Measurements from ENCODE around the gene RALGPS1.

Gene RALGPS1

DNA sequence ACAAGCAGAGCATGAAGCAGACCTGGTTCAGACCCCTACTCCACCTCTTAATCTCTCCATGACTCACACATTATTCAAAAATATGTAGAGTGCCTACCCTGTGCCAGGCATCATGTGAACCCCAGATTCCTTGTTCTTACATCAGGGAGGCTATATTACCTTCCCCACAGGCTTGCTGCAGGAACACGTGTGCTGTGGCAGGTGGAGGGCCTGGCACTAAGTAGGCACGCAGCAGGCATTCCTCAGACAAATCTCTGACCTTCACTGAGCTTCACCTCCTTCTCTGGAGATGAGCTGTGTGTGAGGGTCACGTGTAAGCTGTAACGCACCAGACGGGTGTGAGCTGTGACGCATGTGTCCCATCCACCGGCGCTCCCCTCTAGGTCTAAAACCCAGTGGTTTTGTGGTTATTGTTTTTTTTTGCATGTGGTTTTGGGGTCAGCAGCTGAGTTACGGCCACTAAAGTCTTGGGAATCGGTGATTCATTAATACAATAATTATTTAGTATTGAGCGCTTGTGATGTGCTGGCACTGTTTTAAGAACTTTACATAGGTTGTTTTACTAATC is 177.5 kb downstream of the RALGPS1 start:
- no peak for DNase-seq (ENCODE audit: low spot score)
- FAIRE-seq = no peak

DNA sequence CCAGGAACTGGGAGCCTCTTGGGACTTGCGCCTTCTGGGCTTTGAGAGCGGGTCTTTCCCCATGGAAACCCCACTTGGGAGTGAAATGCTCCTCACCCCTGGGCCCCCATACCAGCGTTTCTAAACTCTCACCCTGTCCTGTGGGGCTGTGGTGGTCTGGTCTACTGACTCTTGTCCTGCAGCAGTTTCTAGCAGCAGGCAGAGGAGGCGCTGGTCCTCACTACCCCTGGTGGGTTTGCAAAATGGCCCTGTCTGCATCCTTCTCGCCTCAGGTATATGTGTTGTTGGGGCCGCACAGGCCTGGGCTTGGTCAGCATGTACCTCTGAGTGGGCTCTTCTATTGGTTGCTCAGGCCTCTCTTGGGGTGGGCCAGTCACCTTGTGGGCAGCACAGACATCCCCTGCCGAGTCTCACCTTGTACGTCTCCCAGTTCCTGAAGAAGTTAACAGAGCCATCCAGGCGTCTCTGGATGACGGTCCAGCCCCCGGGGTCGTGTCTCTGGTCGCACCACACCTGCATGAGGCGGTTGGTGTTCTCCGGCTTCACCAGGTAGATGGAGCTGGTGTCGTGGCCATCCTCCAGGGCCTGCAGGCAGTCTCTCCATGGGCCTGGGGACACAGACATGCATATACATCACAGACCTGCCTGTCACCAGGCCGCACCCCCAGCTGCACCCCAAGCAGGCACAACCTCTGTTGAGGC is 178.9 kb downstream of the RALGPS1 start:
- FAIRE-seq = no peak
- DNase-seq (ENCODE audit: low spot score) = no peak

DNA sequence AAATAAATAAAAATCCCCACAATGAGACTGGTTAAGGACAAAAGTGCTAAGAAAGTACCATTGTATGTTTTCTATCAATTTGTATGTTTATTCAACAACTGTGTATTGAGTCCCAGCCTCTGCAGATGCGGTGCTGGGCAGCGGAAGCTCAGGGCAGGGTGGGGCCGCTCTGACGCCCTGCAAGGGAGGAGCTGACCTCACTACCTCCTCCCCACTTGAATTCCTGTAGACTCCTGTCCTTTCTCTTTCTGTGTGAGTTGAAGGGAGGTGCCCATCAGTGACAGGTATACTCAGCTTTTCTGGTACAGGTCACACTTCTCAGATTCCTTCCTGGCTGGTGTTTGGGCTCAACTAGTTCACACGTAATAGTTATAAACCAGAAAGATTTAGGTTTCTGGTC is 180.8 kb downstream of the RALGPS1 start:
- DNase-seq (ENCODE audit: low spot score) (no peak), FAIRE-seq (no peak)

DNA sequence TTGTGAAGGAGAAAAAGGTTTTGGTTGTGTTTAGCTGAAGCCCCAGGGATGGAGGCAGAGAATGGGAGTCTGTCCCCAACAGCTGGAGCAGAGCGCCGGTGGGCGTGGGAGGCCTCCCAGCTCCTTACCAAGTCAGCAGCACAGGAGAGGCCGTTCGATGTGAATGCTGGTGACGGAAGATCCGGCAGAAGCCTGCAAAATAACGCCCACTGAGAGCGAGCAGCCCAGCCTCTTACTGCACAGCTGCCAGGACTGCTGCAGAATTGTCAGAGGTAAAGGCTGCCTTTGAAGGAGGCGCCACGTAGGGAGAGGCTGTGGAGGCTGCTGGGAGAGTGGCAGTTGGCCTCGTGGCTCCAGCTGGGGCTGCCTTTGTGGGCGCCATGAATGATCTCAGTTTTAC is 181.6 kb downstream of the RALGPS1 start:
- FAIRE-seq (no peak), DNase-seq (ENCODE audit: low spot score) (no peak)

DNA sequence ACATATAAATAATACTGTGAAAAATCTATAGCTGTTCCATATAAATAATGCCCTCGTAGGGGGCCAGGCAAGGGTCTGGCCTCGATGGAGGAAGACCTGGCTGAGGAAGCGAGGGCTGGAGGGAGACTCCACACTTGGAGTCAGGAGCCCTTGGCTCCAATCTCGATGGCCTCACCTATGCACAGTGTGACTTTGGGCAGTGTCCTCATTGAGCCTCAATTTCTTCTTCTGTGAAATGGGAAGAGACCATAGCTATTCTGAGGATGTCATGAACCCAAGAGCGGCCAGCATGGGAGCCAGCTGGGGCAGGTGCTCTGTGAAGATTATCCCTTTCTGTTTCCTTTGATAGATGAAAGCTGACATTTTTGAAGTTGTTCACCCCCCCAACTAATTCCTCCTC is 183.1 kb downstream of the RALGPS1 start:
- FAIRE-seq = no peak
- DNase-seq (ENCODE audit: low spot score) = no peak

DNA sequence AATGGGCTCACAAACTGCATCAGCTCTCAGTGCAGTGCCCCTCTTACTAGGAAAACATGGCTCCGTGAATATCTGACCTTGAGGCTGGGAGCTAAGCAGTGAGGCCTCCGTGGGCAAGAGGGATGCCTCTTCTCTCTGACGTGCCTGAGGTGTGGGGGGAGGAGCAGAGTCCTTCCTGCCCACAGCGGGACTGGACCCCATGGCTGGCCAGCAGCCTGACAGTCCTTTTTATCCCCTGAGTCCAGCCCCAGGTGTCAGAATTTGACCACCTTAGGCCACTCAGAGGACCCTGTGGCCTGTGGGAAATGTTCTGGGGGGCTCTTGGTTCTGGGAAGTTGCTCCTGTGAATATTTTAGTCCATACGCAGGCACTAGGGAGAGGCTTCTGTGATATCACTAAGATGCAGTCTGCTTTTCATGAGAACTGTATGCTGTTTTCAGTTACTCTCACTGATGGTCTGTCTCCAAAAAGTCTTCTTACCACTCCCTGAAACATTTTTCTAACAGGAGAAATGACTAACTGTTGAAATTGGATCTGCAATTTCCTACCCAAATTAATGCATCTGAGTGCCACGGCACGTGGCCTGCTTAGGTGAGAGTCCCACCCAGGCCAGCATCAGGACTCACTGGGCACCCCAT is 184.5 kb downstream of the RALGPS1 start:
- FAIRE-seq (no peak), DNase-seq (ENCODE audit: low spot score) (no peak)

DNA sequence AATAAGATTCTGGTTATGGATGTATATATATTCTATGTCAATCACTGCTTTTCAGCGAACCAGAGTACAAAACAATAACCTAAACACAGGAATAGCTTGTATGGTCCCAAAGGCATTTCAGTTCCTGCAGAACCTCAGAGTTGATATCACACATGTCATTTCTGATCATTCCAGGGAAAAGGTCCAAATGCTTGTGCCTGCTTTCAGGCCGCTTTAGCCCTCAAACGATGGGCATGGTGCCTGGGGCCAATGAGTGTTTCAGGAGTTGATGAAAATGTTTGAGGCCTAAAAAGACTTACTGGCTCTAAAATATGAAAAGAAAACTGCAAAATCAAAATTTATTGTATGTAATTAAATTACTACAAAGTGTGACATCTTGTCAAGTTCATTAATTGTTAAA is 185.1 kb downstream of the RALGPS1 start:
- FAIRE-seq = no peak
- DNase-seq (ENCODE audit: low spot score) = no peak

DNA sequence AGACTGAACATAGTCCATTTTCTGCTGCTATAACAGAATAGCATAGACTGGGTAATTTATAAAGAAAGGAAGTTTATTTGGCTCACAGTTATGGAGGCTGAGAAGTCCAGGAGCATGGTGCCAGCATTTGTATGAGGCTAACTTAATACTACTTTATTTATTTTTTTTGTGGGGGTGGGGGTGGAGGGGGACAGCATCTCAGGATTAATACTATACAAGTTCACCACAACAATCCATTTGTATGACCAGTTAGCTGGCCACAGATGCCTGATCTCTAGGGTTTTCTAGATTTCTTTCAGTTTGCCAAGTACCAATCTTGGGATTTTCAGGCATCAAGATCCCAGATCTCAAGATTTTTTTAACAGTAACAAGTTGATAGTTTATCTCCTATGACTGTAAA is 187.6 kb downstream of the RALGPS1 start:
- DNase-seq (ENCODE audit: low spot score) = no peak
- no peak for FAIRE-seq

DNA sequence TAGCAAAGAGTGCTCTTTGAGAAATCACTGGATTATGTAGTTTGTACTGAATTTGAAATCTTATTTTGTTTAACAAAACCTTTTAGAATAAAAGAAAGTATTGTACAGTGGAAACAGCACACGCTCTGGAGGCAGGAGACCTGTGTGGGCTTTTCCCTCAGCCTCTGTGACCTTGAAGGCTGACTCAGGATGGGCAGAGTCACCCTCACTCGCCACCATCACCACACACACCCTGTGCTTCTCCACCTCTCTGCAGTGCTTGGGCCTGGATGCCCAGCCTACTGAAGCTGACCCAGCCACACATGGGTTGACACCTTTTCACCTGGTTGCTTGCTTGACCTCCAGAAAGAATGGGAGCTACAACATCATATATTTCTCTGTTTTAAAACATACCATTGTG is 188.2 kb downstream of the RALGPS1 start:
- DNase-seq (ENCODE audit: low spot score) (no peak), FAIRE-seq (no peak)

DNA sequence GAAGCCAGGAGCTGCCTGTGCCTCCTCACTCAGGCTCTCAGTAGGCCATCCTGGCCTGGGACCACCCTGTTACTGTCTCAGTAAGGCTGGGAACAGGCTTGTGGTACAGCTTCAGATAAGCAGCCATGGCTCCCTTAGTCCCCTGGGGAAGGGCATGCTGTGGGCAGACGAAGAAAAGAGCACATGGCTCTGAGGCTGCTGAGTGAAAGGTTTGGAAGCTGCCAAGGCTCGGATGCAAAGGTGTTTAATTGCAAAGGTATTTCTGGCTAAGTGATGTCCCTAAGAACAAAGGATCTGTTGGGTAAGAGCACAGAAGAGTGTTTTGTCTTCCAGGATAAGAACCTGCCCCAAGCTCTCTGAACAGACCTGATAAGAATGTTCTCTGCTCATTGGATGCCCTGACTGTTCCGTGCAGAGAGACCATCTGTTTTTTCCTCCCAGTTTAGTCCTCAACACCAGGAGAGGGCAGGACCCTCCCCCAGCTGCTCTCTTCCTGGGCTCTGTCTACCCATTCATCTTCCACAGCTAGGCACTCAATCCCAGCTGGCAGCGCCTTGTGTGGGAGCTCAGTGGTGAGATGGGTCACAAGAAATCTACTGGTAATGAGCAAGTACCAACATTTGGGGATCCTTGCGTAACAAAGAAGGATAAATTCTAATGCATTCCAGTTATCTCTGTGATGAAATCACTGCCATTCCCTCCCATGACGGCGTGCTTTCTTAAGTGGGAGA is 190.2 kb downstream of the RALGPS1 start:
- FAIRE-seq (no peak), DNase-seq (ENCODE audit: low spot score) (no peak)

DNA sequence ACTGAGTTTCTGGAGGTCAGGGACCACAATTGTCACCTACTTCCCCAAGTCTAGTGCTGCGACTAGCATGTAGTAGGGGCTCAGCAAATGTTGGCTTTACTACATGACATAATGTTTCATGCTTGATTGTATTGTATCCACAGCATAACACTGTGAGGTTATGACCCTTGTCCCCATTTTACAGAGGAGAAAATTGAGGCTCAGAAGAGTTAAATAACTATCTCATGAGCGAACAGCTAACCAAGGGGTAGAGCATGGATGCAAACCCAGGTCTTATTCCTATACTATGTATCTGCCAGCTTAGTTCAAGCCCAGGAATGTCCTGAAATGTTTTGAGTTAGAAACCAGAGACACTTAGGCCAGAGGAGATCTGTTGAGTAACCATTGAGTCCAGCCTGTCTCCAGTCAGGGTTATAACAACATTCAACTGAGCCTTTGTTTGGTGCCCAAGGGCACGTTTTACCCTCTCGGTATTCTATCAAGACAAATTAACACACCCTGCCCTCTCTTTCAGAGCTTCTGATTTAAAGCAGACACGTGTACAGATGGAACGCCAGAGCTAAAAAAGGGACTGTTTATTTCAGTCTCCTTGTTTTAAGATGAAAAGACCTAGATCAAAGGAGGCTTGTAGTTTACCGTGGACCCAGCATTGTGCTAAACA is 191.4 kb downstream of the RALGPS1 start:
- no peak for FAIRE-seq

DNA sequence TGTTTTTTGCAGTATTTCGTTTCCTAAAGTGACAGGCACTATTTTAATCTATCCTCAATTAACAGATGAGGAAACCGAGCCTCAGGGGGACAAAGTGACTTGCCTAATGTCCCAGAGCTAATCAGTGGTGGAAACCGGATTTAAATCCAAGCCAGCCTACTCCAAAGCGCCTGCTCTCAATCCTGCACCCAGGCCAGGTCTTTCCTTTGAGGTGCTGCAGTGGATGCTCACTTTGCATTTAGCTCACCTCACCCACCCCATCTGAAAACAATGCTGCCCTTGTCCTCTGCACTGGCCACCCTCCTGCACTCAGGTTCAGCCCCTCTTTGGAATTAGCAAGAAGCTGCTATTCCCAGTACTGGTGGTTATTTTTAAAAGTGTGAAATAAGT is 191.9 kb downstream of the RALGPS1 start:
- no peak for DNase-seq (ENCODE audit: low spot score)
- FAIRE-seq = no peak

More for the DNA sequence above, 191.4 kb downstream of the RALGPS1 start:
- DNase-seq (ENCODE audit: low spot score) = no peak

DNA sequence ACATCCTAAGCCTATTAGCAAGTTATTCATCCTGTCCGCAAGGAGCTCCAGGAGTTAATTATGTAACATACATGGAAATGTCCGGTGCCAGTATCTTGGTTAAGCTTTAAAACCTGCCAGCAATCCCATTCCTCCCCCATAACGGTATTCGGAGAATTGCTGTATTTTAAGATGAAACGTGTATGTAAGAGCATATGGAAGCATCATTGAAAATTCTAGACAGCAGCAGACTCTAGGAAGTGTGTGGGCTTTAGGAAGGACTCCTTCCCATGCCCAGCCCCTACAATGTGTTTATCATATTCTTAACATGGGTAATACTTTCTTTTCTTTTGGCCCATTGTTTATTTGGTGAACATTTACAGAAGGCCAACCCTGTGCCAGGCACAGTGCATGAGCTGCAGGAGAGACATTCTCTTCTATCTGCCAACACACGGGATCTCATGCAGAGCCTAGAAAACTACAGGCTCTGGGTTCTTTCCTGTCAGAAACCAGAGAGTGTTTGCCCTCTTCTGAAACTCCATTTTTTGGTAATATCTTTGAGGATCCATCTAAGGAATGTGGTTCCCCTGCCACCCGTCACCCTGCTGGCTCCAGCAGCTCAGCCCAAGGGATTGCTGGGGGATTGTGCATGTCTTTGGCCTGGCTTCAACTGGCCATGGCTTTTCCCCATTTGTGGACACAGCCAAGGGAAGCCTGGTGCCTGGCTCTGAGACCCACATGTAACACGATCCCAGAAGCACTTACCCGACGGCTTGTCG is 192.8 kb downstream of the RALGPS1 start:
- FAIRE-seq (no peak), DNase-seq (ENCODE audit: low spot score) (no peak)

DNA sequence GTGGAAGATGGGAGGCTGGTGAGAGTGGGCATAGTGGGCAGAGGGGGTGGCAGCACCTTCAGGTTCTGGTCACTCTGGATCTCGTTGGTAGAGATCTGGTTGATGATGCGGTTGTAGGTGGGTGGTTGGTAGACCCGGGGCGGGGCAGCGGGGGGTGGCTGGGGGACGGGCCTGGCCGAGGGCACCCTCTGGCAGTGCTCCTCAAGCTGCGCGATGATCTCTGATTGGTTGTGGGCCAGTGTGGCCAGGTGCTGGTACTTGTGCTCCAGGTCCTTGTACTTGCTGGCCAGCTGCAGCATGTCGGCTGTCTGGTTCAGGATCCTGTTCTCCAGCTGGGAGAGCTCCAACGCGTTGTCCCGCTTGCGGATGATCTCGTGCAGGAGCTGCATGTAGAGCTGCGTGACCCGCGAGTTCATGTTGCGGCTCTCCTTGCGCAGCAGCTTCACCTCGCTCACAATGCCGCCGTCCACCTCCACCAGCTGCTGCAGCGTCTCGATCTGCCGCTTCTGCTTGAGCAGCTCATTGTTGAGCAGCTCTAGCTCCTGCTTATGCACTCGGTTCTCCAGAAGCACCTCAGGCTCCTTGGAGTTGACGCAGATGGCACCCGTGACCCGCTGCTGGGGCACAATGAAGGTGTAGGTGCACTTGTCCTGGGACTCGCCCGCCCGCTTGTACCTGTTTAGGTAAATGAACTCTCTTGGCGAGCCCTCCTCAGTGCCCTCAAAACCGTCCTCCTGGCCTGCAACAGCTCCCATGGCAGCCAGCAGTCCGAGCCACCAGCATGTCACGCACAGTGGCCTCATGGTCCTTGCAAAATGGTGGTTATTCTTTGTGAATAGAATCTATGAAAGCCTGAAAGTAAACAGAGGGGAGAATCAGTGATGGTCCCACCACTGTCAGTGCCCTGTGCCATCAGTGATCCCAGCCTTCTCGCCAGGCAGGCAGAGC is 193.6 kb downstream of the RALGPS1 start:
- DNase-seq (ENCODE audit: low spot score) (no peak), FAIRE-seq (no peak)

DNA sequence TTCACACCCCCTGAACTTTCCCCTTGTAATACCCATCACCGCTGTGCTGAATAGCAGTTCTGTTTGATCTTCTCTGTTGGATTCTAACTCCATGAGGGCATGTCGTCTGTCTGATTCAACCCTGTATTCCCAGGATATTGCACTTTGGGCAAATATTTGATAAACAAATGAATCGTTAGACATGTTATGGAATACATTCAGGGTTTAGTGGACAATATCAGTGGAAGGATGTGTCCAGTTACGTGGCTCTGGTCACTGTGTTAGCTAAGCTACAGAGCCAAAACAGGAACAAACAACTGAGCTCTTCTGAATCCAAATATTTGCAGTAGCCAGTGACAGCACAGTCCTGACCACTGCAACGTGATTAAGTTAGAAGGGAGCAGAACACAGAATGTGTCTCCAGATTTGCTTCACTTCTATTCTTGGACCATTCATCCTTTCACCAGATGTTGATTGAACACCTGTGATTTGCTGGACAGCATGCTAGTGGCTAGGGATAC is 194.7 kb downstream of the RALGPS1 start:
- DNase-seq (ENCODE audit: low spot score) (no peak), FAIRE-seq (no peak)

DNA sequence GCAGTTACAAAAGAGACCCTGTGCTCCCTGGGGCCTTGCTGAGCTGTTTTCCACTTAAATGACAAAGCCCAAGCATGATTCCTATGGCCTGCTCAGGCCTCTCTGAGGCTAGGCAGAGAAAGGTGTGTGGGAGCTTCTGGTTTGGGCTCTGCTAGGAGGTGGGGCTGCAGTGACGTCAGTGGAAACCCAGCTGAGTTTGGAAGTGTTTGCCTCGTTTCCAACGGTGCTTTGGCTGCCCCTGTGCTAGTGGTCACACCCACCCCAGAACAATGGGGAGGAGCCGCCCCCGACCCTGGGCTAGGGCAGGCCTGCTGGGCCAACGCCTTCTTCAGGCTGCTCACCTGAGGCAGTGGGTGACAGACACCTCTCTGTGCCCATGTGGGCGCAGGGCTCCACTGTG is 197.5 kb downstream of the RALGPS1 start:
- DNase-seq (ENCODE audit: low spot score) (no peak), FAIRE-seq (no peak)

DNA sequence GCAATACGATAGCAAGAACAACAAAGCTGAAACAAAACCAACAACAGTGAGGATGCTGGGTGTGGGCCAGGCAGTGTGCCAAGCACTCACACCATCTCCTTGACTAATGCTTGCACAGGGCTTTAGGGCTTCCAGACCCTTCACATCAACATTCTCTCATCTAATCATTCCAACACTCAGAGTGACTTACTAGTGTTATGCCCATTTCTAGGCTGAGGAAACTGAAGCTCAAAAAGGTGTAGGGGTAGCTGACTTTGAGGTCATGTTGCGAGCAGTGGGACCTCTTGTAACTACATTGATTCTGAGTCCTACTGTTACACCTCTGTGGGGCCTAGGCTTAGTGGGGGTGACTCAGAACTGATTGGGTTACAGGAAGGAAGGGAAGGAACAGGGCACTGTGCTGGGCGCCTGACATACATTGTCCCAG is 198.2 kb downstream of the RALGPS1 start:
- DNase-seq (ENCODE audit: low spot score) (no peak), FAIRE-seq (no peak)

DNA sequence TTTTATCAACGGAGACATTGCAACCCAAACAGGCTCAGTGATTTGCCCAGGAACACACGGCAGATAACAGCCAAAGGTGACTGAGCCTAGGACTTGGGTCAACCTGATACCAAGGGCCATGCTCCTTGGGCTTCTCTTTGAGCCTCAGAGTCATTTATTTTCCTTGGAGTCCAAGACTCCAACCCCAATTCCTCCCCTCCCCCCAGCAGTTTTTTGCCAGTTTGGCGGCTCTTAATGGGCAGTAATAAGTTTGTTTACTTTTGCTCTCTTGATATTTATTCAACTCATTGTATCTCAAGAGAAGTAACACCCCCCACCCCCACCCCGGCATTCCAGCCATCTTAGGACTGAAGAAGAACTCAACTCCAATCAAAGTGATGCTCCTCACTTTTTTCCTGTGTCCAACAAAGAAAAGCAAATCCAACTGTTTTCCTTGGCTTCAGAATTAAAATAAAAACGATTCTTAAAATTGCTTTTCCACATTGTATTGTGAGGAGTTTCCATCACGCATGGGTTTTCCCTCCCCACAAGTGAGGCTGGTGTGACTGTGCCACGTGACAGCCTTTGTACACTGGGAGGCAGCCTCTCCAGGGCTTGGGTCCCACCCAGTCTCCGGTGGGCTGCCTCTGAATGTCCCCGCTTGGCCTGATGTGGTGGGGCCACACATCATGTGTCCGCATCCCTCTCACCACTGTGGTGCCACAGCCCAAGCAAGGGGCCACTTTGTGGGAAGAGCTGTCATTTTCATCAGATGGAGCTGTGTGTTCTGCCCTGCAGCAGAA is 198.8 kb downstream of the RALGPS1 start:
- FAIRE-seq (no peak), DNase-seq (ENCODE audit: low spot score) (no peak)

DNA sequence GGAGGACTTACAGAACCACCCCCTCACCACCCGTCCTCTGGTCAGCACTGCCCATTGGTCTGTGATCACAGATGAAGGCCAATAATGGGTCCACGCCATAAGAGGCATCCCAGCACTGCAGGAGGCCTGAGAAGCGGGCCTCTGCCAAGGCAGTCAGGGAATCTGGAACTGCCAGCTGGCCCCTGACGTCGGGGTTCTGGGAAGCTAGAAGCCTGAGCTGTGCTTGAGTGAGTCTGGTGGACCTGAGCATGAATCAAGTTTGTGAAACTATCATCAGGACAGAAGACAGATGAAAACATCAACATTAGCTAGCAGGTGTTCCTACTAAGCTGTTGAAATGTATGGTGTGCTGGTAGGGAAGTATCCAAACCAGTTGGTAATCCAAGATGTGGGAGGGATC is 200.0 kb downstream of the RALGPS1 start:
- DNase-seq (ENCODE audit: low spot score) (no peak), FAIRE-seq (no peak)

All from RCC 7860 (cell line).